Fibroblast of skin of left quadriceps (primary cell): ENCODE results near the gene SUGCT.

Experiments used
- DNase-seq, 2 experiments: peaks; one replicate each; pipeline ENCODE4 v3.0.0-alpha.2; 2013; ENCODE audit warnings: low read depth in 2 of 2

The SUGCT gene

DNA sequence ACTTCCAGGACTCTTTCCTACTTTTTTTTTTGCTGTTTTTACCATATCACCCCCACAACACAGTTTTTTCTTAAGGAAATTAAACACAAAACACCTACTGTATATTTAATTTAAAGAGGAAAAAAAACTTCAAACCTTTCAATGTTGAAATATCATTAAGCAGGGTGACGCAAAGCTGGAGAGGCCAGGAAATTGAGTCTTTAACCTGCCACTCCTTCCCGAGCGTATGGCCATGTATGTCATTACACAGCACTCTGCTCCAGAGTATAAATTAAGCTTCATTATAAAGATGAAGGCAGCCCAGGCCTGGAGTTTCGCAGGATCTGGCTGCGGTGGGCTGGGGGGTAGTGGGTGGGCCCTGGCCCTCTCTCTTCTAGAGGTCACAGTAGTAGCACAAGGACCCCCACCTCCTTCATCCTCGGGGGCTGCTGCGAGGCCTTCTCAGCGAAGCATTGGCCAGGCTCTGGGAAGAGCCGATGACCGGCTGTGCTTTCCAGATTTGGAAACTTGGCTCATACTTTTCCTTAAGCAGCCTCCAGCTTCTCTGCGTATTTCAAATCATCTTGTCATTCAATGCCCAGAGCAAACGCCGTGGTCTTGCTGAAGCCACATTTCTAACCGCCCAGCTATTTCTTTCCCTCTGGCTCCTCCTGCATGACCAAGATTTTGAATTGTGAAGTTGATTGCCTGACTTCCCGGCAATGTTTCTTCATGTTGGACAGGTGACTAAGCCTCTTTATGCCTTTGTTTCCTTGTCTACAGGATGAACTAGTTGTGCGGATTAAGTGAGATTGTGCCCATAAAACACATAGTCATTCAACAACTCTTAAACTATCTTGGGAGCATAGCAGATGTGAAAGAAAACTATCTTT is 765.1 kb downstream of the SUGCT start:
- DNase-seq: no peak

DNA sequence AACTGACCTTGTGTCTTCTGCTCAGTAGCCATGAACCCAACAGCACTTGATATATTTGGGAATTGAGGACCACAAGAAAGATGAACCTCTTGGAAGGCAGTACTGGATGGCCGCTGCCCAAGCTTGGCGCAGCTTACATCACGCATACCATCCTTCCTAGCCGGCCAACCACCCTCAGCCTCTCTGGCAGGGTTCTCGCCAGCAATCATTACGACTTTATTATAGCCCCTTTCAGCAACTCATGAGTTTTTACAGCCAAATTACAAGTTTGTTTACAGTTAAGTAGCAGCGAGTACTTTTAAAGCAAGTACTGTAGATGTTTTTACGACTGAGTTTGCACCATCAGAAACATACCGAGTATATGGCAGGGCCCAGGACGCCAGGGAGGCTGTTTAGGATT is 769.1 kb downstream of the SUGCT start:
- DNase-seq: no peak

DNA sequence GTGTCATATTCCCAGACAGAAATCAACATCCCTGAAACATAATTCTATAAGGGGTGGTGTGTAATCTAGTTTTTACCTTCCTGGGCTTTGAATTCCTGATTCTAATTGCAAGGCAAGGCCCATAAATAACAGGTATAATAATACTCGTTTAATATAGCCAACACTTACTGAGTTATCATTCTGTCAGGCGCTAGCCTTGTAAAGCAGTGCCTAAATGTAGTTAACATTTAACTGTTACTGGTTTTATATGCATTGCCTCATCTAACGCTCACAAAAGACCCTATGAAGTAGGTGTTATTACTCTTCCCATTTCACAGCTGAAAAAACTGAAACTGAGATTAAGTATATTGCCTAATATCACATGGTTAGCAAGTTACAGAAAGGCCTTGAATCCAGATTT is 772.5 kb downstream of the SUGCT start:
- no peak for DNase-seq

DNA sequence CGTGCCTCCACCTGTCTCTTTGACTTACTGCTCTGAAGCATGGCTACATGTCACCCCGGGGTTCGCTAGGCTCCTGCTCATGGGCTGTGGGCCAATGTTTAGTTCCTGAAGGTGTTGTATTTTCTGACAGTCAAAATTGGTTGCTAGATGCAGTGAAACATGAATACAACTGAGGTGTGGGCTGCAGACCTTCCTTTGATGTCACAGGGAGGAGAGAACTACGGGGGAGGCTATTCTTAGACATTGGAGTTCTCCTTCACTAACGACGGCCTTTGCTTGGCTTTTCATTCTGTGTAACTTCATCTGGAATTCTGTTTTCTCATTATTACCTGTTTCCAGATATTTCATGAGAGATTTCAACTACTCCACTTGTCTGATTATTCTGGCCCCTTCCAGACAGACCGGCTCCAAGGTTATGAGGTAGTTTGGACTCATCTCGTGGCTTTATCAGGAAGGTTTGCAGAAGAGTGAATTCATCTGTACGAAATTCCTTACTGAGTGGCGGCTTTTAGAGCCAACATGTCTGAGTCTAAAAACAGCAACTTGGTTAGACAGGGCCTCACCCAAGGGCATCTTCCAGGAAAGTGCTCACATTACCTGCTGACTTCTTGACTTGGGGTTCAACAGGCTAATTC is 774.7 kb downstream of the SUGCT start:
- DNase-seq: no peak
